Naive thymus-derived CD4-positive, alpha-beta T cell (primary cell): Measurements from ENCODE around the gene MEIOC. TPM values are rescaled to one million over a fixed set of nuclear protein-coding genes. Genes with fewer than 3 reads are reported as not detected.
"Not testable (repeated sequence)": the region's sequence is repeated elsewhere in the genome, so short reads cannot be mapped to it uniquely, and the experiment has no call there.

Experiments used
- ATAC-seq: fragments of 150-1000 bp; cut with Tn5 transposase; 2 replicates; pipeline ENCODE4 v1.10.0; 2021; ENCODE audit warnings: mild to moderate bottlenecking, moderate library complexity
- CTCF ChIA-PET: fragments of 350-600 bp; sonication (Branson Sonifier 250); formaldehyde crosslinking; loops from one replicate; lab custom pipeline; 2021; ENCODE audit warnings: antibody characterized with exemption; lab: Charles Lee
- POLR2A ChIA-PET: fragments of 350-600 bp; sonication (Branson Sonifier 250); formaldehyde crosslinking; loops from one replicate; lab custom pipeline; 2021; ENCODE audit warnings: antibody characterized with exemption, inconsistent platforms; lab: Charles Lee
- DNase-seq, 9 donors: peaks; one replicate each; pipeline versions ENCODE4 v3.0.0 to v3.0.0-alpha.2; 2020 to 2022; ENCODE audit warnings: mixed read lengths in 1 of 9
- H3K27ac ChIP-seq: one replicate; pipeline ENCODE4 v1.7.0; 2013; ENCODE audit warnings: mild to moderate bottlenecking, low read depth, low read length, moderate library complexity
- H3K27me3 ChIP-seq, 2 donors: one replicate each; pipeline ENCODE4 v1.7.0; 2013; ENCODE audit warnings: low read length in 2 of 2, mild to moderate bottlenecking in 2 of 2, moderate library complexity in 2 of 2; ENCODE audit not compliant: control insufficient read depth in 2 of 2, insufficient read depth in 2 of 2
- H3K36me3 ChIP-seq, 3 experiments: 1 replicate in 2 of 3; 2 replicates in 1 of 3; pipeline ENCODE4 v1.7.0; 2013; ENCODE audit warnings: low read length in 3 of 3, mild to moderate bottlenecking in 3 of 3, moderate library complexity in 1 of 3; ENCODE audit not compliant: insufficient read depth in 3 of 3, control insufficient read depth in 2 of 3
- H3K4me1 ChIP-seq, 2 donors: one replicate each; pipeline ENCODE4 v1.7.0; 2013; ENCODE audit warnings: low read length in 2 of 2, mild to moderate bottlenecking in 2 of 2, moderate library complexity in 1 of 2; ENCODE audit not compliant: control insufficient read depth in 2 of 2, insufficient read depth in 2 of 2
- H3K4me3 ChIP-seq: 2 replicates; pipeline ENCODE4 v1.7.0; 2013; ENCODE audit warnings: mild to moderate bottlenecking, low read length
- H3K9me3 ChIP-seq, 3 experiments: 1 replicate in 2 of 3; 2 replicates in 1 of 3; pipeline ENCODE4 v1.7.0; 2013; ENCODE audit warnings: low read length in 3 of 3; ENCODE audit not compliant: control insufficient read depth in 2 of 3
- H3K27ac Mint-ChIP-seq, 9 donors: one replicate each; pipeline ENCODE4 v1.8.0; 2020 to 2022; ENCODE audit warnings: mixed read lengths in 9 of 9, mild to moderate bottlenecking in 8 of 9, moderate library complexity in 5 of 9, inconsistent platforms in 2 of 9
- H3K27me3 Mint-ChIP-seq, 5 donors: one replicate each; pipeline ENCODE4 v1.8.0; 2021 to 2022; ENCODE audit warnings: mixed read lengths in 5 of 5, mild to moderate bottlenecking in 1 of 5
- H3K36me3 Mint-ChIP-seq, 5 donors: one replicate each; pipeline ENCODE4 v1.8.0; 2020 to 2022; ENCODE audit warnings: mixed read lengths in 5 of 5, mild to moderate bottlenecking in 3 of 5, inconsistent platforms in 1 of 5
- H3K4me1 Mint-ChIP-seq, 7 donors: one replicate each; pipeline ENCODE4 v1.8.0; 2020 to 2022; ENCODE audit warnings: mixed read lengths in 7 of 7, mild to moderate bottlenecking in 3 of 7, inconsistent platforms in 1 of 7
- H3K4me3 Mint-ChIP-seq, 10 donors: one replicate each; pipeline ENCODE4 v1.8.0; 2020 to 2022; ENCODE audit warnings: mild to moderate bottlenecking in 10 of 10, mixed read lengths in 10 of 10, moderate library complexity in 6 of 10, inconsistent platforms in 2 of 10
- H3K9me3 Mint-ChIP-seq, 11 donors: one replicate each; pipeline ENCODE4 v1.8.0; 2020 to 2022; ENCODE audit warnings: mixed read lengths in 11 of 11, mild to moderate bottlenecking in 4 of 11, inconsistent platforms in 1 of 11, moderate library complexity in 1 of 11
- intact Hi-C, 2 donors: fragments of 100-400 bp; cut with micrococcal nuclease; formaldehyde crosslinking; loops; one replicate each; pipeline ENCODE4 v1.15.1; 2023
- polyA plus RNA-seq, 2 donors: library from polyadenylated mRNA; unstranded; fragments of 300-500 nt; fragmentation: Illumina TruSeq; gene quantifications; one replicate each; pipeline ENCODE4 v1.2.3, GENCODE V29; 2021
- total RNA-seq, 6 experiments: library from RNA in 5 of 6; stranded (reverse) in 5 of 6; gene quantifications; 1 replicate in 5 of 6; 2 replicates in 1 of 6; pipeline ENCODE4 v1.2.3 and lab custom pipeline; 2021 to 2026

MEIOC gene
- total and polyA plus RNA-seq, 7 experiments from 2014 or later = 0.14 to 0.61 (median 0.27) TPM; not detected in 4

DNA sequence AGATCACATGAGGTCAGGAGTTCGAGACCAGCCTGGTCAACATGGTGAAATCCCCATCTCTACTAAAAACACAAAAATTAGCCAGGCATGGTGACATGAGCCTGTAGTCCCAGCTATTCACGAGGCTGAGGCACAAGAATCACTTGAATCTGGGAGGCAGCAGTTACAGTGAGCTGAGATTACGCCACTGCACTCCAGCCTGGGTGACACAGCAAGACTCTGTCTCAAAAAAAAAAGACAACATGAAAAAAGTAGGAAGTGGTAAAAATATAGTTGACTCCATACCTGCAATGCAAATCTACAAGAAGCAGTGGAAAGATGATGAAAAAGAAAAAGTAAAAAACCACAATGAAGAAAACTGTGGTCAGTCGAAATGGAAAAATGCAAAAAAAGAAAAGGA lies 27.0 kb downstream of the MEIOC start:
- DNase-seq, H3K9me3 ChIP-seq, intact Hi-C loops, H3K4me1 ChIP-seq, H3K9me3 Mint-ChIP-seq, H3K27me3 ChIP-seq, H3K4me3 Mint-ChIP-seq, H3K27ac ChIP-seq, H3K27ac Mint-ChIP-seq, H3K27me3 Mint-ChIP-seq, H3K4me3 ChIP-seq, CTCF ChIA-PET: not testable (repeated sequence)
- Mint-ChIP-seq H3K36me3 (peaks cover 5 to 41% (median 19%) of the 10 kb centered on the region in 5 donors), H3K4me1 (peaks cover 0 to 22% (median 7%) of the 10 kb centered on the region in 7 donors)
- peak; percentile 20 for ATAC-seq
- POLR2A ChIA-PET = interaction anchor here (0.7 kb wide), 2 partner anchors 15 to 23 kb away, joined by 3 to 4 read pairs; no protein-coding TSS in a partner anchor
- H3K36me3 ChIP-seq = peaks cover 3 to 44% (median 19%) of the 10 kb centered on the region in 3 experiments

DNA sequence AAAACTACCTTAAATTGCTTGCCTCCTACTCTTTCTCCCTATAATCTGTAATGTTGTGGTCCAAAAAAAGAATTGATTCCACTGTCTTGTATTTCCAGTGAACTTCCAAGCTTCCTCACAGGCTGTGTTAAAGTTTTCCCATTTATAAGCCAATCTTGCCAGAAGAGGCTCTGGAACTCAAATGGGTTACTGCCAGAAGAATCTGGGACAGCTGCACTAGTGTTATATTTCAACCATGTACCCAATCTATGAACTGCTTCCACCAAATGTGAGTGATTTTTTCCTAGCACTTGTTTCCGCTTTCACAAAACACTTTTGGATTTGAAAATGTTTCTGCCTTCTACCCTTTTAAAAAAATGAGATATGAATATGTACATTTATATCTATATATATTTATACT lies 31.5 kb downstream of the MEIOC start:
- Mint-ChIP-seq H3K4me1 (peaks cover 24 to 50% (median 29%) of the 10 kb centered on the region in 7 donors), H3K27me3 (no peaks in the 10 kb centered on the region), H3K27ac (no peak overlapping the region), H3K9me3 (no peaks in the 10 kb centered on the region), H3K36me3 (peaks cover 9 to 20% (median 10%) of the 10 kb centered on the region in 5 donors), H3K4me3 (no peak overlapping the region)
- intact Hi-C loops = no loop called here
- POLR2A ChIA-PET = no interaction called here
- CTCF ChIA-PET = interaction anchor here (0.6 to 0.7 kb wide), 2 partner anchors 13 to 34 kb away, joined by 3 read pairs; no protein-coding TSS in a partner anchor
- peaks cover 13 to 14% of the 10 kb centered on the region in 2 donors for H3K4me1 ChIP-seq
- no peak for DNase-seq
- H3K27ac ChIP-seq = no peak overlapping the region
- peaks cover 0 to 16% (median 0%) of the 10 kb centered on the region in 3 experiments for H3K36me3 ChIP-seq
- H3K27me3 ChIP-seq = no peaks in the 10 kb centered on the region
- H3K9me3 ChIP-seq = no peaks in the 10 kb centered on the region
- no peak for ATAC-seq
- no peak overlapping the region for H3K4me3 ChIP-seq

- peaks cover 24 to 50% (median 29%) of the 10 kb centered on the region in 7 donors for H3K4me1 Mint-ChIP-seq
- peaks cover 0 to 12% (median 0%) of the 10 kb centered on the region in 3 experiments for H3K36me3 ChIP-seq
- no peak overlapping the region for H3K4me3 ChIP-seq
- DNase-seq (no peak), ATAC-seq (no peak)
- H3K27me3 ChIP-seq = no peaks in the 10 kb centered on the region
- H3K9me3 ChIP-seq = no peaks in the 10 kb centered on the region
- no peaks in the 10 kb centered on the region for H3K27me3 Mint-ChIP-seq
- intact Hi-C loops = no loop called here
- CTCF ChIA-PET = interaction anchor here (0.6 to 0.7 kb wide), 2 partner anchors 12 to 35 kb away, joined by 3 read pairs; no protein-coding TSS in a partner anchor
- POLR2A ChIA-PET = interaction anchor here (0.5 to 0.8 kb wide), 2 partner anchors 20 to 21 kb away, joined by 3 read pairs; partner anchors contain the start of gene DBF4B
- H3K9me3 Mint-ChIP-seq = no peaks in the 10 kb centered on the region
- H3K4me1 ChIP-seq = peaks cover 13 to 14% of the 10 kb centered on the region in 2 donors
- H3K36me3 Mint-ChIP-seq = peaks cover 8 to 20% (median 10%) of the 10 kb centered on the region in 5 donors
- H3K4me3 Mint-ChIP-seq = peak overlapping the region in 9 of 10 donors; percentile 92 to 99 (median 98)
- H3K27ac ChIP-seq = no peak overlapping the region
- H3K27ac Mint-ChIP-seq = peak overlapping the region in 5 of 9 donors; percentile 95 to 98 (median 96)
These were observed 31.9 kb downstream of the MEIOC start for GRCh38 chr17:44688200-44688599.

GRCh38 chr17:44688675-44689476 lies 32.6 kb downstream of the MEIOC start:
- H3K4me1 ChIP-seq = peaks cover 13 to 14% of the 10 kb centered on the region in 2 donors
- ChIA-PET POLR2A (interaction anchor here (0.5 to 3.5 kb wide), 4 partner anchors 19 to 20 kb away, joined by 3 to 32 read pairs (median 4); partner anchors contain the start of gene DBF4B), CTCF (no interaction called here)
- H3K4me1 Mint-ChIP-seq = peaks cover 24 to 50% (median 26%) of the 10 kb centered on the region in 7 donors
- DNase-seq = peak in 1 of 9 donors; percentile 8
- peak overlapping the region; percentile 95 to 98 (median 96) for H3K27ac Mint-ChIP-seq
- intact Hi-C loops = loop anchor here (1.0 kb wide), 2 partner anchors 19 to 210 kb away; partner anchors contain the start of genes DBF4B (in 2 of the 2) and EFTUD2 (in 1 of the 2)
- H3K27me3 Mint-ChIP-seq = no peaks in the 10 kb centered on the region
- H3K36me3 ChIP-seq = peaks cover 0 to 5% (median 0%) of the 10 kb centered on the region in 3 experiments
- H3K9me3 ChIP-seq = no peaks in the 10 kb centered on the region
- peak overlapping the region; percentile 94 for H3K4me3 ChIP-seq
- H3K27ac ChIP-seq = peak overlapping the region; percentile 90
- peak overlapping the region; percentile 92 to 99 (median 98) for H3K4me3 Mint-ChIP-seq
- no peaks in the 10 kb centered on the region for H3K27me3 ChIP-seq
- peak; percentile 4 for ATAC-seq
- peaks cover 3 to 16% (median 6%) of the 10 kb centered on the region in 5 donors for H3K36me3 Mint-ChIP-seq
- no peaks in the 10 kb centered on the region for H3K9me3 Mint-ChIP-seq

DNA sequence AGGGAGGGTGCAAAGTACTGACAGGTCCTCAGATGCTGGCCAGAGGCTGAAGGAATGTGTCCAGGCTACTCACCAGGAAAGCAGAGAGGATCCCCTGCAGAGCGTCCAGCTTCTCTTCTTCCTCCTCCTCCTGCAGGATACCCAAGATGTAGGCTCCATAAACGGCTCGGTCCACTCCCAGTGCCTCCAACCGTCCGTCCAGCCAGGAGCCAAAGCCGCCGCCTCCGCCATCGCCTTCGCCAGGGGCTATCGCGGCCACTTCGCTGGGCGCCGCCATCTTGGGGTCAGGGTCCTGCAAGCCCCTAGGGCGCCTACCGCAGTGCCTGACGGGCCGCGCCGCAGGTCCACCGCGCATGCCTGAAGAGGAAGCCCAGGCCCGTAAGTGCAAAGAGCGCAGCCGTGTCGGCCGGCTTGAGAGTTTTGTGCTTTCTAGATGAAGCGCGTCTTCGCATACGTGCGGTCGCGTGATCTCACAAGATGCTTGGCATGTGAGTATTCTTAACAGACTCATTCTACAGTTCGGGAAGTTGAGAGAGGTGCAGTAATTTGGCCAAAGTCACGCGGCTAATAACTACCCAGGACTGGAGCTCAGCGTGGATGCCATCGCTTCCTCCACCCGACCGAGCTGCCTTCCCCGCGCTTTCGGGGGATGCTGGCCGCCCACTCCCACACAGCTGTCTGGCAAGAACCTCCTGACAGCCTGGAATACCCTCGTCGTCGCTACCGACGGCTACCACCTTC lies 33.4 kb downstream of the MEIOC start, which contains the start of gene CCDC43:
CCDC43 (minus strand) TSS at position 300 of the 741 bp plus-strand sequence; CDS start at position 277, 23 bp downstream.
- peak; percentile 86 to 94 (median 92) for DNase-seq
- H3K27me3 Mint-ChIP-seq = no peaks in the 10 kb centered on the region
- ChIA-PET POLR2A (interaction anchor here (0.9 to 3.5 kb wide), 3 partner anchors 18 to 1329 kb away, joined by 4 to 32 read pairs (median 4); partner anchors contain the start of gene DBF4B), CTCF (interaction anchor here (1.0 kb wide), 1 partner anchor 19 kb away, joined by 6 read pairs; the partner anchor contains the start of gene DBF4B)
- H3K36me3 Mint-ChIP-seq = peaks cover 0 to 13% (median 5%) of the 10 kb centered on the region in 5 donors
- ATAC-seq = peak; percentile 99
- peaks cover 13 to 14% of the 10 kb centered on the region in 2 donors for H3K4me1 ChIP-seq
- H3K9me3 ChIP-seq = no peaks in the 10 kb centered on the region
- peak within 1 kb of the TSS; percentile 92 to 99 (median 98) for H3K4me3 Mint-ChIP-seq
- no peaks in the 10 kb centered on the region for H3K27me3 ChIP-seq
- peaks cover 0 to 5% (median 0%) of the 10 kb centered on the region in 3 experiments for H3K36me3 ChIP-seq
- H3K27ac ChIP-seq = peak within 1 kb of the TSS; percentile 90
- peak within 1 kb of the TSS; percentile 95 to 98 (median 96) for H3K27ac Mint-ChIP-seq
- H3K4me1 Mint-ChIP-seq = peaks cover 24 to 50% (median 26%) of the 10 kb centered on the region in 7 donors
- H3K4me3 ChIP-seq = peak within 1 kb of the TSS; percentile 94
- no peaks in the 10 kb centered on the region for H3K9me3 Mint-ChIP-seq
- intact Hi-C loops = loop anchor here (1.0 kb wide), 2 partner anchors 19 to 210 kb away; partner anchors contain the start of genes DBF4B (in 2 of the 2) and EFTUD2 (in 1 of the 2)
